HL-60 (cell line): ENCODE results near the gene LAG3.

Source experiments
- DNase-seq, 2 experiments: peaks; one replicate each; pipeline ENCODE4 v3.0.0-alpha.2; 2010 to 2020; ENCODE audit warnings: low read depth in 1 of 2, low spot score in 1 of 2
- H3K27ac ChIP-seq: fragments of 250-450 bp; sonication (Bioruptor Pico); replicated peaks from 2 replicates; pipeline ENCODE4 v1.5.1; 2020; ENCODE audit warnings: mild to moderate bottlenecking, moderate library complexity
- H3K27me3 ChIP-seq: fragments of 250-450 bp; sonication (Bioruptor Pico); 2 replicates; pipeline ENCODE4 v1.5.1; 2021; ENCODE audit warnings: mild to moderate bottlenecking, moderate library complexity; ENCODE audit not compliant: insufficient read depth, poor library complexity, severe bottlenecking
- H3K4me3 ChIP-seq: replicated peaks from 2 replicates; pipeline ENCODE4 v1.5.1; 2011; ENCODE audit warnings: mild to moderate bottlenecking, control low read depth, low read length; ENCODE audit not compliant: insufficient read depth
- GABPA ChIP-seq: IDR thresholded peaks from 2 replicates; pipeline ENCODE4 v1.6.1; 2012; ENCODE audit warnings: low read depth
- POLR2AphosphoS5 ChIP-seq: IDR thresholded peaks from 2 replicates; pipeline ENCODE4 v1.6.1; 2012; ENCODE audit warnings: low read depth
- SPI1 ChIP-seq: IDR thresholded peaks from 2 replicates; pipeline ENCODE4 v1.6.1; 2012; ENCODE audit warnings: low read depth, mild to moderate bottlenecking, borderline replicate concordance
- TF ChIP-seq, protein P1 (sequence below): IDR thresholded peaks from 2 replicates; pipeline ENCODE4 v1.6.1; 2012; ENCODE audit warnings: low read depth; ENCODE audit not compliant: insufficient replicate concordance
- TF ChIP-seq, protein P2 (sequence below): IDR thresholded peaks from one replicate; pipeline ENCODE4 v1.5.1; 2011; ENCODE audit warnings: low read length, control low read depth, inconsistent platforms; ENCODE audit not compliant: insufficient read depth

The LAG3 gene

DNA sequence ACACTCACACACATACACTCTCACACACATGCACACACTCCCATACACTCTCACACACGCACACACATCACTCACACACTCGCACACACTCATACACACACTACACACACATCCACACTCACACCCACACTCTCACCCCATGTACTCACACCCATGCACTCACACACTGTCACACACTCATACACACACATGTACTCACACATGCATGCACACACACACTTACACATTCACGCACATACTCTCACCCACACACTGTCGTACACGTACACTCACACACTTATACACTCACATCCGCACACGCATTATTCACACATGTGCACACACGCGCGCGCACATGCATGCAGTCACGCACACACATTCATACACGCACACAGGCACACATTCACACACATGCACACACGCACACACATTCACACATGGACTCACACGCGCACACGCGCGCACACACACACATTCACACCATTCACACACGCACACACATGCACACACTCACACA, 45.4 kb downstream of the LAG3 start:
- Histone ChIP-seq H3K27me3 (peaks cover 7% of the 10 kb centered on the region), H3K27ac (no peak overlapping the region), H3K4me3 (no peak overlapping the region)
- TF ChIP-seq SPI1, result no peak
- no peak for TF ChIP-seq POLR2AphosphoS5
- TF ChIP-seq GABPA, result no peak
- TF ChIP-seq, protein P1, sequence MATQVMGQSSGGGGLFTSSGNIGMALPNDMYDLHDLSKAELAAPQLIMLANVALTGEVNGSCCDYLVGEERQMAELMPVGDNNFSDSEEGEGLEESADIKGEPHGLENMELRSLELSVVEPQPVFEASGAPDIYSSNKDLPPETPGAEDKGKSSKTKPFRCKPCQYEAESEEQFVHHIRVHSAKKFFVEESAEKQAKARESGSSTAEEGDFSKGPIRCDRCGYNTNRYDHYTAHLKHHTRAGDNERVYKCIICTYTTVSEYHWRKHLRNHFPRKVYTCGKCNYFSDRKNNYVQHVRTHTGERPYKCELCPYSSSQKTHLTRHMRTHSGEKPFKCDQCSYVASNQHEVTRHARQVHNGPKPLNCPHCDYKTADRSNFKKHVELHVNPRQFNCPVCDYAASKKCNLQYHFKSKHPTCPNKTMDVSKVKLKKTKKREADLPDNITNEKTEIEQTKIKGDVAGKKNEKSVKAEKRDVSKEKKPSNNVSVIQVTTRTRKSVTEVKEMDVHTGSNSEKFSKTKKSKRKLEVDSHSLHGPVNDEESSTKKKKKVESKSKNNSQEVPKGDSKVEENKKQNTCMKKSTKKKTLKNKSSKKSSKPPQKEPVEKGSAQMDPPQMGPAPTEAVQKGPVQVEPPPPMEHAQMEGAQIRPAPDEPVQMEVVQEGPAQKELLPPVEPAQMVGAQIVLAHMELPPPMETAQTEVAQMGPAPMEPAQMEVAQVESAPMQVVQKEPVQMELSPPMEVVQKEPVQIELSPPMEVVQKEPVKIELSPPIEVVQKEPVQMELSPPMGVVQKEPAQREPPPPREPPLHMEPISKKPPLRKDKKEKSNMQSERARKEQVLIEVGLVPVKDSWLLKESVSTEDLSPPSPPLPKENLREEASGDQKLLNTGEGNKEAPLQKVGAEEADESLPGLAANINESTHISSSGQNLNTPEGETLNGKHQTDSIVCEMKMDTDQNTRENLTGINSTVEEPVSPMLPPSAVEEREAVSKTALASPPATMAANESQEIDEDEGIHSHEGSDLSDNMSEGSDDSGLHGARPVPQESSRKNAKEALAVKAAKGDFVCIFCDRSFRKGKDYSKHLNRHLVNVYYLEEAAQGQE, result no peak
- TF ChIP-seq, protein P2, sequence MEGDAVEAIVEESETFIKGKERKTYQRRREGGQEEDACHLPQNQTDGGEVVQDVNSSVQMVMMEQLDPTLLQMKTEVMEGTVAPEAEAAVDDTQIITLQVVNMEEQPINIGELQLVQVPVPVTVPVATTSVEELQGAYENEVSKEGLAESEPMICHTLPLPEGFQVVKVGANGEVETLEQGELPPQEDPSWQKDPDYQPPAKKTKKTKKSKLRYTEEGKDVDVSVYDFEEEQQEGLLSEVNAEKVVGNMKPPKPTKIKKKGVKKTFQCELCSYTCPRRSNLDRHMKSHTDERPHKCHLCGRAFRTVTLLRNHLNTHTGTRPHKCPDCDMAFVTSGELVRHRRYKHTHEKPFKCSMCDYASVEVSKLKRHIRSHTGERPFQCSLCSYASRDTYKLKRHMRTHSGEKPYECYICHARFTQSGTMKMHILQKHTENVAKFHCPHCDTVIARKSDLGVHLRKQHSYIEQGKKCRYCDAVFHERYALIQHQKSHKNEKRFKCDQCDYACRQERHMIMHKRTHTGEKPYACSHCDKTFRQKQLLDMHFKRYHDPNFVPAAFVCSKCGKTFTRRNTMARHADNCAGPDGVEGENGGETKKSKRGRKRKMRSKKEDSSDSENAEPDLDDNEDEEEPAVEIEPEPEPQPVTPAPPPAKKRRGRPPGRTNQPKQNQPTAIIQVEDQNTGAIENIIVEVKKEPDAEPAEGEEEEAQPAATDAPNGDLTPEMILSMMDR, result no peak
- DNase-seq, result no peak

- H3K27ac ChIP-seq, result no peak overlapping the region
These were observed 45.9 kb downstream of the LAG3 start for GRCh38 chr12:6818222-6818621.

DNA sequence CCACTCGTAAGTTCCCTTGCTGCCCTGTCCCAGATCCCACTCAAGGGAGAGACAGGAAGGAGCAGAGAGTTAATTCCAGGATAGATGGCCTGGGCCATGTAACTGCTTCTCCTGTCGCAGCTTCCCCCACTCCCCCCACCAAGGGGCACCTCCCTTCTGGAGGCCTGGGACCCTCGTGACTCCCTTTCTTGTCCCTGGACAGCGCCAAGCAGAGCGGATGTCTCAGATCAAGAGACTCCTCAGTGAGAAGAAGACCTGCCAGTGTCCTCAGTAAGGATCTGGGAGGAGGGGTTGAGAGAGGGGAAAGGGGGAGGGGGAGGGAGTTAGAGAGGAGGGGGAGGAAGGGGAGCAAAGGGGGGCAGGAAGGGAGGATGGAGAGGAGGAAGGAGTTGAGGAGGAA, 46.3 kb downstream of the LAG3 start:
- H3K27ac ChIP-seq, result no peak overlapping the region
- no peak overlapping the region for H3K4me3 ChIP-seq
- no peak for DNase-seq
- peaks cover 11% of the 10 kb centered on the region for H3K27me3 ChIP-seq
- TF ChIP-seq, protein P2, result no peak
- TF ChIP-seq, protein P1, result no peak
- no peak for TF ChIP-seq SPI1
- no peak for TF ChIP-seq POLR2AphosphoS5

More at GRCh38 chr12:6818222-6818621, 45.9 kb downstream of the LAG3 start:
- no peak for DNase-seq
- H3K27me3 ChIP-seq, result peaks cover 10% of the 10 kb centered on the region
- TF ChIP-seq, protein P2, result no peak
- no peak for TF ChIP-seq SPI1
- TF ChIP-seq GABPA, result no peak
- TF ChIP-seq POLR2AphosphoS5, result no peak
- TF ChIP-seq, protein P1, result no peak
- H3K4me3 ChIP-seq, result no peak overlapping the region
